Epithelial cell of esophagus (primary cell): Measurements from ENCODE around the gene PLK1.
A peak's percentile ranks its signal among the peaks of the same experiment; 100 is the strongest.
"Not testable (repeated sequence)": the region's sequence is repeated elsewhere in the genome, so short reads cannot be mapped to it uniquely, and the experiment has no call there.

Experiments used
- DNase-seq: peaks from one replicate; pipeline ENCODE4 v3.0.0; 2010; ENCODE audit warnings: low read depth
- H3K4me3 ChIP-seq: 2 replicates; pipeline ENCODE4 v1.5.1; 2011; ENCODE audit warnings: mild to moderate bottlenecking, low read length, control low read depth
- TF ChIP-seq, protein P1 (sequence below): IDR thresholded peaks from 2 replicates; pipeline ENCODE4 v1.5.1; 2011; ENCODE audit warnings: low read depth, mild to moderate bottlenecking, low read length, control low read depth, inconsistent platforms; ENCODE audit not compliant: insufficient read depth; ENCODE audit errors: missing control alignments

PLK1 gene

DNA sequence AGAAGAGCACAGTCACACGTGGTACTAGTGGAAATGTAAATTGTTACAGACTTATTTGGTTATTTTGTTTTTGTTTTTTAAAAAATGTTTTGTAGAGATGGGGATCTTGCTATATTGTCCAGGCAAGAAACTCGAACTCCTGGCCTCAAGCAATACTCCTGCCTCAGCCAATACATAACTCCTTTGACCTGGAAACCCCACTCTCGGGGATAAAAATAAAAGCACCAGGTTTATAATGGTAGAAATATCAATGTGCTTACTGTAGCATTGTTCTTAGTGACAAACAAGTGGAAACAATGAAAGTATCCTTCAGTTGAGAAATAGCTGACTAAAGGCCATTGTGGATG is 46.1 kb downstream of the PLK1 start:
- no peak overlapping the region for H3K4me3 ChIP-seq
- TF ChIP-seq, protein P1, sequence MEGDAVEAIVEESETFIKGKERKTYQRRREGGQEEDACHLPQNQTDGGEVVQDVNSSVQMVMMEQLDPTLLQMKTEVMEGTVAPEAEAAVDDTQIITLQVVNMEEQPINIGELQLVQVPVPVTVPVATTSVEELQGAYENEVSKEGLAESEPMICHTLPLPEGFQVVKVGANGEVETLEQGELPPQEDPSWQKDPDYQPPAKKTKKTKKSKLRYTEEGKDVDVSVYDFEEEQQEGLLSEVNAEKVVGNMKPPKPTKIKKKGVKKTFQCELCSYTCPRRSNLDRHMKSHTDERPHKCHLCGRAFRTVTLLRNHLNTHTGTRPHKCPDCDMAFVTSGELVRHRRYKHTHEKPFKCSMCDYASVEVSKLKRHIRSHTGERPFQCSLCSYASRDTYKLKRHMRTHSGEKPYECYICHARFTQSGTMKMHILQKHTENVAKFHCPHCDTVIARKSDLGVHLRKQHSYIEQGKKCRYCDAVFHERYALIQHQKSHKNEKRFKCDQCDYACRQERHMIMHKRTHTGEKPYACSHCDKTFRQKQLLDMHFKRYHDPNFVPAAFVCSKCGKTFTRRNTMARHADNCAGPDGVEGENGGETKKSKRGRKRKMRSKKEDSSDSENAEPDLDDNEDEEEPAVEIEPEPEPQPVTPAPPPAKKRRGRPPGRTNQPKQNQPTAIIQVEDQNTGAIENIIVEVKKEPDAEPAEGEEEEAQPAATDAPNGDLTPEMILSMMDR: no peak
- DNase-seq: no peak

DNA sequence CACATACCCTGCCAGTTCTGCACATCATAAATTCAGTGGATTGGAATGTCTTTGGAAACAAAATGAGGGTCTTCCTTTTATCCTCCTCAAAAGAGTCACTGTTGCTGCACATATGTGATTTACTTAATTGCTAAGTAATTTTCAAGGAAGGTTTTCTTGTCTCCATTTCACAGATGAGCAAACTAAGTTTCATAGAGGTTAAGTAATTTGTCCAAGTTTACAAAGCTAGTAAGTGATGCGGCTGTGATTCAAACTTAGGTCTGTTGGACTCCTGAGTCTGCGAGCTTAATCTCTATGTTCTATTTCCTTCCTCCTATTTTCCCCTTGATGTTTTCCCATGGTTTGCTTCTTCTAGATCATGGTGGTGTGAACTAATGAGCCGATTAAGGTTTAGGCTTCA is 48.0 kb downstream of the PLK1 start:
- TF ChIP-seq, protein P1: no peak
- DNase-seq: no peak
- no peak overlapping the region for H3K4me3 ChIP-seq

DNA sequence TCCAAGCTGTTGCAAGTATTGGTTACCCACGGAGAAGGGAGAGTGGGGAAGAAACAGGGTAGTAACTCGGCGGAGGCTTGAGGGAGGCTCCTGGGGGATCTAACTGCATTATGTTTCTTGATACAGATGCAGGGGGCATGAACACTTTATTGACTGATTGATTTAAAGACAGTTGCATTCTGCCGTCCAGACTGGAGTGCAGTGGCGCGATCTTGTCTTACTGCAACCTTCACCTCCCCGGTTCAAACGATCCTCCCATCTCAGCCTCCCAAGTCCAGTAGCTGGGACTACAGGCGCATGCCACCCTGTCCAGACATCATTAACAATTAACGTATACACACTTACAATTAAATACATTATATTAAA is 49.4 kb downstream of the PLK1 start:
- H3K4me3 ChIP-seq: no peak overlapping the region
- no peak for DNase-seq
- TF ChIP-seq, protein P1: no peak

DNA sequence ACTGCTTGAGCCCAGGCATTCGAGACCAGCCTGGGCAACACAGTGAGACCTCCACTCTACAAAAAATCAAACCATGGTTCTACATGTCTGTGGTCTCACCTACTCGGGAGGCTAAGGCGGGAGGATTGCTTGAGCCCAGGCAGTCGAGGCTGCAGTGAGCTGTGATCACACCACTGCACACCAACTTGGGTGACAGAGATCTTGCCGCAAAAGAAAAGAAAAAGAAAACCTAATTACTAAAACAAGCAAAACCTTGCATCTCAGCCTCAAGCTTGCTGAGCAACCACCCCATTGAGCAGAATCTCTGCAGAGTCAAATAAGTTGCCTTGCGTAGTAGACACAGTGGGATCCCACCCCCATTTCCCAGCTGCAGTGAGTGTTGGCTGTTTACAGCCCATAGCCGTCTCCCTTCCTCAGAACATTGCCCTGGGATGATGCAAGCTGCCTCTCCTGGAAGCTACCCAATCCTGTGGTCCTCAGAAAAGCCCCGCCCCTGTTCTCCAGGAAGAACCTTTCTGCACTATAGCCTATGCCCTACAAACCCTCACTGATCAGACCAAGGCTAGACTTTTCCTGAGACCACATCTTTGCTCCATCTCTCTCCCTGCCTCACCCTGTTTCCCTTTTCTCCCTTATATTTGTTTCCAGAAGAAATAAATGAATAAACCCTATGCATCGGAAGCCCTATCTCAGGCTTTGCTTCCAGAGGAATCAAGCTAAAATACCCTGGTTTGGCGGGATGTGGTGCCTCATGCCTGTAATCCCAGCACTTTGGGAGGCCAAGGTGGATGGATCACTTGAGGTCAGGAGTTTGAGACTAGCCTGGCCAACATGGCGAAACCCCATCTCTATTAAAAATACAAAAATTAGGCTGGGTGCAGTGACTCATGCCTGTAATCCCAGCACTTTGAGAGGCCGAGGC is 51.1 kb downstream of the PLK1 start:
- peak; percentile 26 for DNase-seq
- no peak overlapping the region for H3K4me3 ChIP-seq
- TF ChIP-seq, protein P1: no peak

DNA sequence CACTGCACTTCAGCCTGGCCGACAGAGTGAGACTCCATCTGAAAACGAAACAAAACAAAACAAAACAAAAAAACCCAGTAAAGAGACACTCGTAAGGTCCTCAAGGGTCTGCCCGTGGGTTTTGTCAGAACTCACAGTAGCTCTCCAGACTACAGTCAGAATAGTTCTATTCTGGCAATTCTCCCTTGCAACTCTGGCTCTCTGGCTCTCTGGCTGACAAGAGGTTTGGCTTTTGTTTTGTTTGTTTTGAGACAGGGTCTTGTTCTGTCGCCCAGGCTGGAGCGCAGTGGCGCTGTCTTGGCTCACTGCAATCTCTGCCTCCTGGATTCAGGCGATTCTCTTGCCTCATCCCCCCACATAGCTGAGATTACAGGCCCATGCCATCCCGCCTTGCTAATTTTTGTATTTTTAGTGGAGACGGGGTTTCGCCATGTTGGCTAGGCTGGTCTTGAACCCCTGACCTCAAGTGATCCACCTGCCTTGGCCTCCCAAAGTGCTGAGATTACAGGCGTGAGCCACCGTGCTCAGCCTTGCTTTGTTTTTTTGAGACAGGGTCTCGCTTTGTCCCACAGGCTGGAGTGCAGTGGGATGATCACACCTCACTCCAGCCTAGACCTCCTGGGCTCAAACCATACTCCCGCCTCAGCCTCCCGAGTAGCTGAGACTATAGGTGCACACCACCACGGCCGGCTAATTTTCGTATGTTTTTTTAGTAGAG is 55.6 kb downstream of the PLK1 start:
- DNase-seq: no peak
- TF ChIP-seq, protein P1: no peak
- H3K4me3 ChIP-seq: no peak overlapping the region

DNA sequence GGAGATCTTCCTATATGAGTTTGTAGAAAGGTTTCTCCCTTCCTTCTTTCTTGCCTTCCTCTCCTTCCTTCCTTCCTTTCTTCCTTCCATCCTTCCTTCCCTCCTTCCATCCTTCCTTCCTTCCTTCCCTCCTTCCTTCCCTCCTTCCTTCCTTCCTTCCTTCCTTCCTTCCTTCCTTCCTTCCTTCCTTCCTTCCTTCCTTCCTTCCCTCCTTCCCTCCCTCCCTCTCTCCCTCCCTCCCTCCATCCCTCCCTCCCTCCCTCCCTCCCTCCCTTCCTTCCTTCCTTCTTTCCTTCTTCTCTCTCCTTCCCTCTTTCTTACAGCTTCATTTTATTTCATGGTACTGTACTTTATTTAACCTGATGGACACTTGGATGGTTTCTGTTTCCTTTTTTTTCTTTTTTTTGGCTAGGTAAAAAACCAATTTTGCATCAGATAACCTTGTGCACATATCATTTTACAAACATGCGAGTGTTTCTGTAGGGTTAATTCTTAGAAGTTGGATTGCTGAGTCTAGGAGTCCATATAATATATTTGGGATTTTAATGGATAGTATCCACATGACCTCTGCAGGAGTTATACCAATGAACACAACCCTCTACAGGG is 58.8 kb downstream of the PLK1 start:
- DNase-seq, H3K4me3 ChIP-seq: not testable (repeated sequence)

DNA sequence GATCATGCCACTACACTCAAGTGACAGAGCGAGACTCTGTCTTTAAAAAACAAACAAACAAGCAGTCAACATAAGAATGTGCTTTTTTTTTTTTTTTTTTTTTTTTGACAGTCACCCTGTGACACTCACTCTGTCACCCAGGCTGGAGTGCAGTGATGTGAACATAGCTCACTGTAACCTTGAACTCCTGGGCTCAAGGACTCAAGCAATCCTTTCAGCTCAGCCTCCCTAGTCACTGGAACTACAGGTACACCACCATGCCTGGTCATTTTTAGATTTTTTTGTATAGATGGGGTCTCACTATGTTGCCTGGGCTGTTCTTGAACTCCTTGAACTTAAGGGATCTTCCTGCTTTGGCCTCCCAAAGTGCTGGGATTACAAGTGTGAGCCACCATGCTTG is 60.8 kb downstream of the PLK1 start:
- TF ChIP-seq, protein P1: no peak
- no peak overlapping the region for H3K4me3 ChIP-seq
- no peak for DNase-seq
